HG03097 (cell line): ENCODE data around the gene USP49.

Experiments
- ATAC-seq: cut with Tn5 transposase; IDR thresholded peaks from one replicate; pipeline ENCODE4 v1.9.1; 2021; ENCODE audit not compliant: unreplicated experiment, low FRiP score

Gene USP49

DNA sequence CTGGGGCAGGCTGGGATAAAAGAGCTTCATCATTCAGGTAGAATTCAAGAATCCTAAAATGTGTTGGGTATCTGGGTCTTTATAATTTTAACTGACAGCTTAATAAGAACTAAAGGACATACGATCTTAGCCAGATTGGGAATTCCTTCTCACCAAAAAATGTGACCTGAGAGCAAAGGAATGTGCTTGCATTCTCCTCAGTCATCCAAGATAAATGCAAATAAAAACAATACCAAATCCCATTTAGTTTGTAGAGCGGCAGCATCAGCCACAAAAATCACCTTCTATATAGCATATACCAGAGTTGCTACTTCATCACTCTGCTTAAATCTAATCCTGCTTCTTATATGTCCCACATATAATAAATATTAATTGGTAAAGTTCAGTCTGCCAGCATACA, 16.9 kb downstream of the USP49 start:
- no peak for ATAC-seq

DNA sequence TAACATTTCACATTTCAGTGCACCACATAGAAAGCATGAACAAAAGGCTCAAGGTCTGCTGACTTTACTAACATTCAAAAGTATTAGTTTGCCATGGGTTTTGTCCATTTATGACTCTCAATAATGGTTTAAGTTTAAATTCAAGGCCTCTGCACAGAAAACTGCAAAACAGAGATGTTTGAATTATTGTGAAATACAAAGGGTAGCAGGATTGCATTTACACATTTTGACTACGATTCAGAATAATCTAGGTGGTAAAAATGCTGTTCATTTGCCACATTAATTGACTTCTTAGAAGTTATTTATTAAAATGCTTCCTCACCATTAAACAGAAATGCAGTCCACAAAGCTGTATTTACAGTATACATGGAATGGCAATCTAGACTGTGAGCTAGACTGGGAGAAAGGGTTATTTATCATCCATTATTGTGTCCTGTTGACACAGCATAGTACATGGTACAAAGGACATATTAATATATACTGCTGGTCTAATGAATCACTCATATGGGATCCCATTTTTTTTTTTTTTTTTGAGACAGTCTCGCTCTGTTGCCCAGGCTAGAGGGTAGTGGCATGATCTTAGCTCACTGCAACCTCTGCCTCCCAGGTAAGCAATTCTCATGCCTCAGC, 18.0 kb downstream of the USP49 start:
- ATAC-seq: no peak

DNA sequence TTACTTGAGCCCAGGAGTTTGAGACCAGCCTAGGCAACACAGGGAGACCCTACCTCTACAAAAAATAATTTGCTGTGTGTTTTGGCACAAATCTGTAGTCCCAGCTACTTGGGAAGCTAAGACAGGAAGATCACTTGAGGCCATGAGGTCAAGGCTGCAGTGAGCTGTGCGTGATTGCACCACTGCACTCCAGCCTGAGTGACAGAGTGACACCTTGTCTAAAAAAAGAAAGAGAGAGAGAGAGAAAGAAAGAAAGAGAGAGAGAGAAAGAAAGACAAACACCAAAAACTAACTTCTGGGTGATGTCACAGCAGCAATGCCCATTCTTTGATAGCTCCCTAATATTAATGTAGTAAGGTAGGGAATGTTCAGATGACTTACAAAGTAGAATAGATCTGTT, 20.4 kb downstream of the USP49 start:
- no peak for ATAC-seq

DNA sequence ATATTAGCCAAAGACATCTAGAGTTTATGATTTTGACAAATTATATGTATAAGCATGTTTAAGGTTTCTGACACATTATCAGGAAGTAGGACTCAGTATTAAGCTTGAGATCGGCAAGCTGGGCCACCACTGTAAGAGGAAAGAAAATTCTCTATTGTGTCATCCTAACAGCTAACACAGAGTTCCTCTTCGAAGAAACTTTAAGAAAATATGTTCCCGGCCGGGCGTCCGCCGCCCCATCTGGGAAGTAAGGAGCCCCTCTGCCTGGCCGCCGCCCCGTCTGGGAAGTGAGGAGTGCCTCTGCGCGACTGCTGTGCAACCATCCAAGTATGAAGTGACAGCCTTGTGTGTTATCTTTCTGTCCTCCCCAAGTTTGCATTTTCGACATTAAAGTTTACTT, 23.0 kb downstream of the USP49 start:
- no peak for ATAC-seq

GRCh38 chr6:41871691-41872090, 23.5 kb downstream of the USP49 start:
- ATAC-seq: no peak

DNA sequence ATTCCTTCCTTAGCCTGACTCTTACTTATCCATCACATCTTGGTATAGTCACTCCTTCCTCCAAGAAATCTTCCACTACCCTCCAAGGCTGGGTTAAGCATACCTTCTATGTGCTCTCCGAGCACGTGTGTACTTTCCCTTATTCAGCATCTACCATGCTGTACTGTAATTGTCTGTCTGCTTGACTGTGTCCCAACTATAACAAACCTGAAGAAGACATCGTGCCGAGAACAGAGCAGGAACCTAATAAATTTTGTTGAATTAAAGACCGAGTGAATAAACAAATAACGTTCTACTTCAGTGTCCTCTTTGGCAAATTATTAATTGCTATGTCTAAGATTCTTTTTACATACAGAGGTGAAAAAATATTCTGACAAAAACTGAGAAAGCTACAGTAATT, 35.8 kb downstream of the USP49 start:
- ATAC-seq: no peak

GRCh38 chr6:41858703-41859102, 36.5 kb downstream of the USP49 start:
- ATAC-seq: no peak

DNA sequence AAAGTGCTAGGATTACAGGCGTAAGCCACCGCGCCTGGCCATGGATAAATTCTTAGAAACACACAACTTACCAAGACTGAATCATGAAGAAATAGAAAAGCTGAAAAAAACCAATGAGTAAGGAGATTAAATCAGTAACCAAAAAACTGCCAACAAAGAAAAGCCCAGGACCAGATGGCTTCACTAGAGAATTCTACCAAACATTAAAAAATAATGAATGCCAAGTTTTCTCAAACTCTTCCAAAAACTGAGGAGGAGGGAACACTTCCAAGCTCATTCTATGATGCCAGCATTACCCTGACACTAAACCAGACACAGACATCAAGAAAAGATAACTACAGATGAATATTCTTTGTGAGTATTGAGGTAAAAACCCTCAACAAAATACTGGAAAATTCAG, 44.3 kb downstream of the USP49 start:
- ATAC-seq: no peak

GRCh38 chr6:41846666-41847237, 48.4 kb downstream of the USP49 start:
- no peak for ATAC-seq

GRCh38 chr6:41843178-41843577, 52.0 kb downstream of the USP49 start:
- ATAC-seq: no peak

GRCh38 chr6:41840326-41840725, 54.8 kb downstream of the USP49 start:
- ATAC-seq: no peak

- ATAC-seq: no peak
These were observed 58.5 kb downstream of the USP49 start for GRCh38 chr6:41836660-41837052.

- no peak for ATAC-seq
These were observed 59.0 kb downstream of the USP49 start for GRCh38 chr6:41836022-41836659.

- no peak for ATAC-seq
These were observed 62.9 kb downstream of the USP49 start for GRCh38 chr6:41832263-41832662.

DNA sequence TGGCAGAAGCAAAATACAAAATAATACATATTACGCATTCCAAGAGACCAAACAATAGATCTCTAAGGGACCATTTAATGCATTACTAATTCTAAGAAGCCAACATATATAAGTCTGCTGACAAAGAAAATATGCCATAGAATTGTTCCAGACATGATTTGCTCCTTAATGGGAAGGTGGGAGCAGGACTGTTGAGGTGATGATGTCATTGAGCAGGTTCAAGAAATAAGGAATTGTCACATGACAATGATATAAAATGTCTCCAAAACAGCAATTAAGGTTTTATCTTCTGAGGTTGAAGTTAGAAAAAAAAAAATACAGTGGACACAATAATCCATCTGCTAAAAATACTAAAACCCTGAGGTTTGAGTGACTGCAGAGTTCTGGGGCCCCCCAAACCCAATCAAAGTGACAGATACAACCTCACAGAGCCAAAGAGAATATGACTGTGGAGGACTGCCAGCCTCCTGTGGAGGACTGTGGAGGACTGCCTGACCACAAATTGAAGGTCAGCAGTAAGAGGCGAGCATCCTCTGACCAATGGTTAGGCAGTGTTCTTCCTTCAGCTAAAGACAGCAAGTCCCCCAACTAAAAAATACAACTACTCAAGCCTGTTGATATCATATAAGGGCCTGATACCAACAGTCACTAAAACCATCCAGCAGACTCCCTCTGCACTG, 68.7 kb downstream of the USP49 start:
- ATAC-seq: no peak

DNA sequence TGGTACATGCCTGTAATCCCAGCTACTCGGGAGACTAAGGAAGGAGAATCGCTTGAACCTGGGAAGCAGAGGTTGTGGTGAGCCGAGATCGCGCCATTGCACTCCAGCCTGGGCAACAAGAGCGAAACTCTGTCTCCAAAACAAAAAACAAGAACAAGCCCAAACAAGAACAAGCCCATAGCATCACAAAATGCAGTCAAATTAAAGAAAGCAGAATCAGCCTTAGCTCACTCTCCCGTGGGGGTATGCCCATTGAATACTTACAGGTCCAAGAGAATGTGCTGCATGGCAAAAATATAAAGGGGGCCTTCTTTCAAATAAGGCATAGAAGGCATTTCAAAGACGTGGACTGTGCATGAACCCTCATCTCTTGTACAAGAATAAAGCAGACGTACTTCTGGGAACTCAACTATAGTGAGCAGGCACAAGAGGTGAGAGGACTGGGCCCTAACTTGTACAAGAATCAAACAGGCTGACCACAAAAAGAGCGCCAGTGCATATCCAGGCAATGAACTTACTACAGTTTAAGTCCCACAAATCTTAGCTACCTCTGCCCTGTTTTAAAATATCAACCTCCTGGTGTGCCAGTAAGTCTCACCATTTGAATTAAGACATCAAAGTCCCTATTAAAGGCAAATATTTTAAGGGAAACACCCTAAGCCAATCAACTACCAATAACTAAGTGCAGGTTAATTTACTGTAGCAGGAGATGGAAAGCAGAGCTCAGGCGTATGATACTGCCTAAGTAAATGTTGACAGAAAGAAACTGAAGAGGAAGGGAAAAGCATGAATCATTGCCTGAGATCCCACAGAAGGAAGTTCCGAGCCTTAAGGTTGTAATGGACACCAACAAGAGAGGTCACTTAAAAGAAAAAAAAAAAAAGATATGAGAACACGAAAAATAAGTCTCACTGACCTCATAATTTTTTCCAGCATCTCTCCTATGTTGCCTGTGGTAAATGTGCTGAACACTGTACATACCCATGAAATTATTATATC, 70.3 kb downstream of the USP49 start:
- ATAC-seq: no peak

- no peak for ATAC-seq
These were observed 72.0 kb downstream of the USP49 start for GRCh38 chr6:41823178-41823577.

DNA sequence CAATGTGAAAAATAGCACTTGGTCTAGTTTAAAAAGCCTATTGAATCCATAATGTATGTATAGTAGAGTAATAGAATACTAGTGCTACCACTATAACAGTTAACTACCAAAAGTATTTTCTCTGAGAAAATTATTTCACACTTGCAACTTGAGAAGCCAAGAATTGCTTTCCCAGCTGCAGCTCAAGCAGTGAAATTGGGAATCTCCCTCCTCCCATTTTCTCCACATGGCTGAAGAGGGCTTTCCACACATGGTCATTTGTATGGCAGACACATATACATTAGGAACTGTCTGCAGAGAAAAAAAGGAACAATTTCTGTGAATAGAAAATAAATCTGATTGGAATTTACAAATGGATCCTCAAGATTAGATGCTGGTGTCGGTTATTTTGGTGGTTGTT, 73.2 kb downstream of the USP49 start:
- ATAC-seq: no peak

- no peak for ATAC-seq
These were observed 73.9 kb downstream of the USP49 start for GRCh38 chr6:41821266-41821665.

DNA sequence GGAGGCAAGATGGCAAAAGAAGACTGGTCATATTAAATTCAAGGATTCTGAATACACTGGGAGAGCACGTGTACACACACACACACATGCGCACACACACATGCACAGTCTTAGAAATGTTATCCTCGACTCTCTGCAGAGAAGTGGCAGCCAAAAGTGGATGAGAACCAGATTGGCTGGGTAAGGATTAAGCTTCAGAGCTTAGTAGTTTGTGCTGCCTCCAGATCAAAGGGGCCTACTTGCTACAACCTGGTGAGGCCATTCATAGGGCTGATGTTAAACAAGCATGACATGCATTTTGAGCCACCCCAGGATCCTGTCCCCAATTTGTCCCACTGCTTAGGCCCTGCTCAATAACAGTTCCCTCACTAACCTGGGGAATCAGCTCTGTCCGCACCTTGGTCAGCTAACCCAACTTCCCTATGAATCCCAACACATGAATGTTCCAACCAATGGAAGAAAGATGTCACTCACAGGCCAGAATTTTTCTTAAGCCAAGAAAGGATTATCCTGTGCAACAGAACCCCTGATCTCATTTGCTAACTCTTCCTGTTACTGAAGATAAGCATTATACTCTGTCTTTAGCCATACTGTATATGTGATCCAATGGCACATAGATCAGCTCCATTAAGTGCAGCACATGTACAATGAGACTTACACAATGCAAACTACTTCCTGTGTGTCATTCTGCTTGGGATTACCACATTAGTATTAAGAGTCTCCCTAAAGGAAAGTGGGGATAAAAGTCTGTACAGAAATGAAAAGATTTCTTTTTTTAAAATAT, 76.7 kb downstream of the USP49 start:
- ATAC-seq: no peak
